WI38 (cell line): ENCODE measurements around the gene SYT7.

Experiments
- H3K4me3 ChIP-seq: 2 replicates; pipeline ENCODE4 v1.5.1; 2011; ENCODE audit warnings: low read depth, mild to moderate bottlenecking, control low read depth, low read length
- TF ChIP-seq, protein P1 (sequence below): IDR thresholded peaks from 2 replicates; pipeline ENCODE4 v1.5.1; 2012; ENCODE audit warnings: low read depth, mild to moderate bottlenecking, control low read depth, low read length

SYT7 gene

DNA sequence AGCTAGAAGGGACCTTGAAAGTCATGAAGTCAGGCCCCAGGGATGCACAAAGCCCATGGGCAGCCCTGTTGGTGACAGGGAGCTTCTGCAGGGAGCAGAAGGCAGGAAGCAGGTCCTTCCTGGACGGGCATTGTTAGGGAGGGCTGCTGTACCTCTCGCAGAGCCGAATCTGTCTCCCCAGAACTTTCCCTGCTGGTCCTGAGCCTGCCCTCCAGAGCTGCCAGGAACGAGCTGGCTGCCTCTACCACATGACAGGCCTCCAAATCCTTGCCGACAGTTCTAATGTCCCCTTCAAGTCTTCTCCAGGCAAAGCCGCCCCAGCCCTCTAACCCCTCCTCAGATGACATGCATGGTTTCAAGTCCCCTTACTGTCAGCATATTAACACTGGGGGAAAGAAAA lies 20.1 kb downstream of the SYT7 start:
- H3K4me3 ChIP-seq: no peak overlapping the region
- TF ChIP-seq, protein P1, sequence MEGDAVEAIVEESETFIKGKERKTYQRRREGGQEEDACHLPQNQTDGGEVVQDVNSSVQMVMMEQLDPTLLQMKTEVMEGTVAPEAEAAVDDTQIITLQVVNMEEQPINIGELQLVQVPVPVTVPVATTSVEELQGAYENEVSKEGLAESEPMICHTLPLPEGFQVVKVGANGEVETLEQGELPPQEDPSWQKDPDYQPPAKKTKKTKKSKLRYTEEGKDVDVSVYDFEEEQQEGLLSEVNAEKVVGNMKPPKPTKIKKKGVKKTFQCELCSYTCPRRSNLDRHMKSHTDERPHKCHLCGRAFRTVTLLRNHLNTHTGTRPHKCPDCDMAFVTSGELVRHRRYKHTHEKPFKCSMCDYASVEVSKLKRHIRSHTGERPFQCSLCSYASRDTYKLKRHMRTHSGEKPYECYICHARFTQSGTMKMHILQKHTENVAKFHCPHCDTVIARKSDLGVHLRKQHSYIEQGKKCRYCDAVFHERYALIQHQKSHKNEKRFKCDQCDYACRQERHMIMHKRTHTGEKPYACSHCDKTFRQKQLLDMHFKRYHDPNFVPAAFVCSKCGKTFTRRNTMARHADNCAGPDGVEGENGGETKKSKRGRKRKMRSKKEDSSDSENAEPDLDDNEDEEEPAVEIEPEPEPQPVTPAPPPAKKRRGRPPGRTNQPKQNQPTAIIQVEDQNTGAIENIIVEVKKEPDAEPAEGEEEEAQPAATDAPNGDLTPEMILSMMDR: no peak

DNA sequence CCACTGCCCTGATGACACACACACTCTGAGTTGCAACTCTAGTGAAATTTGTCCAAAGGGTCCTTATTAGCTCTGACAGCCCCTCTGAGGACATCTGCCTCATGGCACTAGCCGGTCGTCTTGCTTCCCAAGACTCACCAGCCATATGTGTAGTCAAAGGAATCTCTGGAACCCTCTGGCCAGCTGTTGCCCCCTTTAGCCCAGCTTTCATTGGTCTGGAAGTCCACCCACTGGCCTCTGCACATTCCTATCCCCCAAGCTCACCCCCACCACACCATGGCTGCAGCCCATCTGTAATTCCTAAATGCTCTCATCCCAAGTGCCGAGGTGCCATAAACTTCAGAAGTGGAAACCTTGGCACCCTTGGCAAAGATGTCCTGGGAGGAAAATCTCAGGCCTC lies 24.3 kb downstream of the SYT7 start:
- TF ChIP-seq, protein P1: no peak
- no peak overlapping the region for H3K4me3 ChIP-seq

DNA sequence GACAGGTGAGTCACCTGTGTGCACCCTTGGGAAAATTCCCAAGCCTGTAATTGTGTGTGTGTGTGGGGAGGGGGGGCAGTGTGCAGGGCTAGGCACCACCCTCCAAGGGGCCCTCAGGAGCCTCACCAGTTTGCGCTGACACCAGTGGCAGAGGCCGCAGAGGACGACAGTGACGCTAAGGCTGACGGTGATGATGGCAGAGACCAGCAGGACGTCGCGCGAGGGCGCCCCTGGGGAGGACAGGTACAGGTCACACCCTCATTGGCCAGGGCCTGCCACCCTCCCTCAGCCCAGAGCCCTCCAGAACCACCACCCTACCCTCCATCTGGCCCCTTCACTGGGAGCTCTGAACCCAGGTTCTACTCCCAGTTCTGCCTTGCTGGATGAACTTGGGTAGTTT lies 24.9 kb downstream of the SYT7 start:
- TF ChIP-seq, protein P1: no peak
- H3K4me3 ChIP-seq: no peak overlapping the region

DNA sequence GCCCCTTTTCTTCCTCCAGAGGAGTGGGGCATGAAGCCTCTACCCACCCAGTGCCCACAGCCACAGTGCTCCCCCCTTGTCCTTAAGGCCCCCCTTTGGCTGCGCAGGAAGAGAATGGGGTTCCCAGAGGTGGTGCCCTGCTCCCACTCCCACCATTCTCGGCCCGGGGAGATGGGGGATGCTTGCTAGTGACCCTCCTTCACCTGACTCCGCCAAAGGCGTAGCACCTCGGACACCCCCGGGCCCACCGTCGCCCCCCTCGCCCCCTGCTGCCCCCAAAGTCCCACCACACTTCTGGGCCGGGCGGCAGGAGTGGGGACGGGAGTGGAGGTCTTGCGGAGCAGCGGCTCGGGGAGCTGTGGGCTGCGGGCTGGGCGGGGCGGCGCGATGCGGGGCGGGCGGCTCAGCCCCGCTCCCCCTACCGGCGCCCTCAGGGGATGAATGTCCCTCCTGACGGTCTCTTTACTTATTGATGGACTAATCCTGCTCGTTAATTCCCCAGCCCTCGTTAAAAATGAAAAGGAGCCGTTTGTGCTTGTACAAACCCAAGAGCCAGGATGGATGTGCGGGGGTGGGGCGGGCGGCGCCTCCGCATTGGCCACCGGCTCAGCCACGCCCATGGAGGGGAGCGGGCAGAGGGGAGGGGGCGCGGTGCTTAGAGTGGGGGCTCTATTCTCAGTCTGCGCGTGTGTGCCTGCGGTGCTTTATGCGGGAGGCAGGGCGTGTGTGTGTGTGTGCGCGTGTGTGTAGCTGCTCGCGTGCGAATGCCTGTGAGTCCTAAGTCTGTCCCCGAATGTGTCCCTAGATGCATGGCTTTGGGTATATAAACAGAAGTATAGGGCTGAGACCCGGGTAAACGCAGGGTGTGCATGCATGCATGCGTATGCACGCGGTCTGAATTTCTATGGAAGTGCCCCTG lies 25.6 kb downstream of the SYT7 start:
- H3K4me3 ChIP-seq: no peak overlapping the region
- TF ChIP-seq, protein P1: no peak

DNA sequence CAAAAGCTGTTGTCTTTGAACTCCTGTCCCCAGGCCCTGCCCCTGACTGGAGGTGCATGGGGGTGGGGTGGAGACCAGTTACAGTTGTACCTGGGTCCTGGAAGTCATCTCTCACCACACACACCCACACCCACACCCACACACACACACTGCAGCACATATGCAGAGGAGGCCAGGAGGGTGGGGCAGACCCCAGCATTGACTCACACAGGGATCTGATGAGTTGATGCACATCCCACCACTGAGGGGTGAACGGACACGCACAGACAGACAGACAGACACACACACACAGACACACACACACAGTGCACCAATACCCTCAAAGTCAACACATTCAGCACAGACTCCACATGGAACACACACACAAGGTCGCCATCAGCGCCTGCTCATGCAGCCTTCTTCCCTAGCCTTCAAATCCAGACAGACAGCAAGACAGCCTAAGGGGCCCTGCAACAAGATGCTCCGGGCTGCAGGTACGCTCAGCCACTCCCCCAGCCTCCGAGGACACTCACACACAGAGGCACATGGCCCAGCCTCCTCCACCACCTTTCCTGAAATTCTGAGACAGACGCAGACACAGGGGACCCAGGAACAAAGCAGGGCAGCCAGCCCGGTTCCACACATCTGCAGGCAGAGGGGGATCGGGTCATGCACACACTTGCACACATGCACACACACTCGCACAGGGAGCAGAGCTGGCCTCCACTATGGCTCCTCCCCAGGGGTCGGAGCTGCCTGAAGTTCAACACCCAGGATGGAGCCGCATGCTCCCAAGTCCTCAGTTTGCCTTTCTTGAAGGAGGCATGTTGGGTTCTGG lies 26.5 kb downstream of the SYT7 start:
- TF ChIP-seq, protein P1: no peak
- H3K4me3 ChIP-seq: no peak overlapping the region

DNA sequence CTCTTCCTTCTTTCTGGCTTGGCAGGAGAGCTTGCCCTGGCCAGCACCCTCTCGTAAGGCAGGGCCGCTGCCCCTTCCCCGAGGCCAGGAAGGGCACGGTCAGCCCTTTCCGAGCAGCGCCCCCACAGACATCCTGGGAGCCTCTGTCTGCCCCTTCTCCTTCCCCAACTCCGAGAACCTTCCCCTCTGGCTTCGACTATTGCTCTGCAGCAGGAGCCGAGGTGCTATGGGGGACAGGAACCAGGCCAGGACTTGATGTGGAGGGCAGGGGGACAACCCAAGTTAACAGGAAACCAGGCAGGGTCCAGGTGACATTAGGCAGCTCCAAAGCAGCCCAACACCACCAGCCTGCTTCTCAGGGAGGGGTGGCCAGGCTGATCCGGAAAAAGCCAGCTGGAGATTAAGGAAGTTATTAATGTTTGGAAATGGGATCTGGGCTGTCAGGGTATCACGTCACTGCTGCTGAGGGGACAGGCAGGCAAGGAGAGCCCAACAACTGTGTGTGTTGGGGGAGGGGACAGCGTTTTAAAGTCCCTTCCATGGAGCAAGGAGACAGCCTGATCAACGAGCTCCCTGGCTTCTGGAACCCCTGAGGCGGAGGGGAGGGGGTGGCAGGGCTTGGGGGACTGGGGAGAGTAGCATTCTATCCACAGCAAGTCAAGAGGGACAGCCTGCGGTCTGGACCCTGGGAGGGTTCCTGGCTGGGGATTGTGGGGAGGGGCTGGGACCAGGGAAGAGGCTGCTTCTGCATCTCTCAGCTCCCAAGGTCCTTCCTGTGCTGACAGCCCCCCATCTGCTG lies 27.3 kb downstream of the SYT7 start:
- TF ChIP-seq, protein P1: no peak
- H3K4me3 ChIP-seq: no peak overlapping the region
